HG02571 (cell line): ENCODE results near the gene GRIP2.

Experiments used
- ATAC-seq: cut with Tn5 transposase; IDR thresholded peaks from one replicate; pipeline ENCODE4 v1.9.1; 2021; ENCODE audit warnings: mild to moderate bottlenecking, moderate library complexity; ENCODE audit not compliant: unreplicated experiment

Gene GRIP2

GRCh38 chr3:14439501-14440167, 100.5 kb downstream of the GRIP2 start:
- ATAC-seq, result no peak
